Suppressor macrophage (primary cell): Measurements from ENCODE around the gene NFAM1.

Source experiments
- DNase-seq, 4 experiments: peaks; one replicate each; pipeline ENCODE4 v3.0.0-alpha.2; 2020 to 2022

NFAM1 gene

DNA sequence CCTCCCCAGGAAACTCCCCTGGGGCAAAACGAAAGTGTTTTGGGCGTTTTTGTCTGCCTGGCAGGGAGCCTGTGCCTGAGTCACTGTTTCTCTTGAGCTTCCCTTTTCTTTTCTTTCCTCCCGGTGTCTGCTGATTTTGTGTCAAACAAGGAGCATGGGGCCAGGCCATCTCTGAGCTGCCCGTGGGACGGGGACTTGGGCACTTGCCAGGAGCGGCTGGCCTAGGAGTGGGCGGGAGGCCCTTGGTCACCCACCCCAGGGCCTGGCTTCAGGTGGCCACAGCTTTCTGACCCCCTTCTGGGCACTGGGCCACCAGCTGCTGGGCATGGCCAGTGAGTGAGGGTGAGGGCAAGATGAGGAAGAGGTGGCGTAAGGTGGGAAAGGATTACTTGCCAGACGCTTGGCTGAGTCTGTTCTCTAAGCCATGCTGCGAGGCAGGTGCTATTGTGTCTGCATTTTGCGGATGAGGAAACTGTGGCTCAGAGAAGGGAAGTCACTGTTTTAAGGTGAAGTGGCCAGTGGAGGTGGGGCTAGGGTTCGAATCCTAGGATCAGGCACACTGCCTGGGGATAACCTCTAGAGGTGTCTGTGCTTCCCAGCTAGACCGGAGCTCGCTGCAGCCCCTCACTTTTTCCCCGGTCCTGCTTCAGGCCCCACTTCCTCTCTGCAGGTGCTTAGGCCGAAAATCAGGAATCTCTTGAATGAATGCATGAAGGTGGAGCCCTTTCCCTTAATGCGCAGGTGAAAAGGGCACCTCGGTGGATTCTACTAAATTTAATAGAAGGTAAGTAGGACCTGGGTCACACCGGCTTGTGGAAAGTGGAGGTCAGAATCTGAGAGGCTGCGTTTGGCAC, 7.8 kb upstream of the NFAM1 start:
- DNase-seq = peak; percentile 87 to 94 (median 92)

DNA sequence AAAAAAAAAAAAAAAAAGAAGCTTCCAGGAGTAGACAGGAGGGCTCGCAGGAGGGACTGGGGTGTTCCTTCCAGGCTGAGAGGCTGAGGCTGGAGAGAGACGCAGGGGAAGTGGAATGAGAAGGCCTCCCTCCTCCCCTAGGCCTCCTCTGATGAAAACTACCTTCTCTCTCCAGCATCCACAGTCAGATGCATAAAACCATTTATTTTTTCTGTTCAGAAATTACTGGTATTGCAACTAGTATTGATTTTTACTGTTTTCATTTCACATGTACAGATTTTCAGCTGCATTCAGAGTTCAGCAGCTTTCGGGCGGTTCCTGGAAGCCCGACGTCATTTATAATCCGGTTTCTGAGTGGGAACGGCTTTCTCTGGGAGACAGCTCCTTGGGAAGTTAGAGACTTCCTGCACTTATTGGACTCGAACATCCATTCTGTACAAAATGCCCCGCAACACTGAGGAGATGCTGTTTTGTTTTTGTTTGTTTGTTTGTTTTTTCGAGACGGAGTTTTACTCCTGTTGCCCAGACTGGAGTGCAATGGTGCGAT, 6.9 kb upstream of the NFAM1 start:
- peak in 3 of 4 experiments; percentile 30 to 47 (median 32) for DNase-seq

DNA sequence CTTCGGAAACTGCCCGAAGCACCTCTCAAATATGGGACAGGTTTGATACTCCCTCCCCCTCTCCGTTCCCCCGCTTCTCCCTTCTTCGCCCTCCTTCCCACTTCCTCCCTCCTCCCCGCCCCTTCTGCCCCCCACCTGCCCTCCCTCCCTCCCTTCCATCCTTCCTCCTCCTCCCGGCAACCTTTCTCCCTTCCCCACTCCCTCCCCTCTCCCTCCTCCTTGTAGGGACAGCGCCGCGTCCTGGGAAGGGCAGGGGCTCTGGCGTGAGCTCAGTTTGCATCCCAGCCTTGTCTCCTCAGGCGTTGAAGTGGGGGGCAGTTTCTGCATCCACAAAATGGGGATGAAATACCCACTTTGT, 6.1 kb upstream of the NFAM1 start:
- DNase-seq = no peak

DNA sequence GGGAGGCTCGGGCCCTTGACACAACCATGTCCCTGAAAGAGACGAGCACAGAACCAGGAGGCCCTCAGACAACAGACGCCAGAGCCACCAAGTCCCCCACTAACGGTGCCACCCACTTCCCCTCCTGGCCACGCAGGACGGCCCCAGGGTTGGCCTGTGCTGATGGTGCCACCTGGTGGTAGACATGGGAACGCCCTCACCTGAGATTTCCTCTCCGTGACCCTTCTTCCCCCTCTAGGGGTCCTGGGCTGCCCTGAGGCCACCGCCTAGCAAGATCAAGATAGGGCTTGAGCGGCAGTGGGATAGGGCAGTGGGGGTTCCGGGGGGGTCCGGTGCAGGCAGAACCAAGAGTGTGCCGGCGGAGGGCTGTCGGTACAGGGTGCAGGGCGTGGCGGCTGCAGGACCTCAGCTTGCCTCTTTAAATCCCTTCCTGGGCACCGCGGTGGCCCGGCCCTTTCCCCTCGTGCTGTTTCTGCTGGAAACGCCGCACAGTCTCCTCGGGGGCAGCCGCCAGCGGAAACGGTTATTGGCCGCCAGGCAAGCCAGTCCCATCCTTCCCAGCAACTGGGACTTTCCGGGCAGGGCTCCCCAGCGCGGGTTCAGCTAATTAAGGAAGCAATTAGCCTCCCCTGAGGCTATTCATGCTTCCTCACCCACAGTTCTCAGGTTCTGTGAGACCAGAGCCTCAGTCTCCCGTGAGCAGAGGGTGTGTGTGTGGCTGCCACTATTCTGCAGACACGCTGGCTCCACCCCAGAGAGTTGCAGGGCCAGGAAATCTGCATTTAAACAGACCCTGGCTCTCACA, 5.5 kb upstream of the NFAM1 start:
- DNase-seq = peak; percentile 75 to 88 (median 82)

DNA sequence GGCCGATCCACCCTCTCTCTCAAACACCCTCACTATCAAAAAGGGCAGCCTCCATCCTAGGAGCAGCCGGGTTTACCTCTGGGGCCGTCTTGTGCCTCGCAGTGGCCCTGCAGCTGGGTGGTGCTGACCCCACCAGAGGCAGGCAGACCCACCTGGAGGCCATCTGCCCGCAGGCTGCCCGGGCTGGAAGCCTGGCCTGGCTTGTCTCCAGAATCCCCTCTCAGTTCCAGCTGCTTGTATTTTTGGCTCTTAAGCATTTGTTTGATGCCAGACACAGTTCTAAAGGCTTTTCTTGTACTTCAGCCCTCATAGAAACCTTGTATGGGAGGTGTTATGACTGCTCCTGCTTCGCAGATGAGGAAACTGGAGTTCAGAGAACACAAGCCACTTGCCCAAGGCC, 4.2 kb upstream of the NFAM1 start:
- DNase-seq = no peak

DNA sequence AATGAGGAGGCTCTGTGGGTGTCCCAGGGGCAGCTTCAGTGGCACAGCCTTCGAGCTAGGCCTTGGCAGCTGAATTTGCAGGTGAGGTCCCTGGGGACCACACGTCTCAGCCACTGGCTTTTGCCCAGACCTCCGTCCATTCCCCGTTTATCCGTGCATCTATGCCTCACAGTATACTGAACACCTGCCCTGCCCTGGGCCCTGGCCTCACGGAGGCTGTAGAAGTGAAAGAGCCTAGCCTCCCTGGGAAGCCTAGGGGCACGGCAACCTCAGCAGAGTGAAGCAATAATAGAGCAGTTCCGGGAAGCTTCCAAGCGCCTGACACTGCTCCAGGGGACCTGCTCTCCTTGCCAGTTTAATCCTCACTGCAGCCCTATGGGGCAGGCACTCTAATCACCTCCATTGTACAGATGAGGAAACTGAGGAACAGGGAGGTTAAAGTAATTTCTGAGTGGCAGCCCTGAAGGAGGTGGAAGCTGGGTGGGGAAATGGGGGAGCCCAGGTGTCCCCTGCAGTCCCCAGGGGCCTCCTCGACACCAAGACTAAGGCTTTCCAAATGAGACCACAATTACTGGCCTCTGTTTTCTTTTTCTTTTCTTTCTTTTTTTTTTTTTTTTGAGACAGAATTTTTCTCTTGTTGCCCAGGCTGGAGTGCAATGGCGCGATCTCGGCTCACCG, 2.7 kb upstream of the NFAM1 start:
- DNase-seq = peak in 3 of 4 experiments; percentile 29 to 45 (median 30)

DNA sequence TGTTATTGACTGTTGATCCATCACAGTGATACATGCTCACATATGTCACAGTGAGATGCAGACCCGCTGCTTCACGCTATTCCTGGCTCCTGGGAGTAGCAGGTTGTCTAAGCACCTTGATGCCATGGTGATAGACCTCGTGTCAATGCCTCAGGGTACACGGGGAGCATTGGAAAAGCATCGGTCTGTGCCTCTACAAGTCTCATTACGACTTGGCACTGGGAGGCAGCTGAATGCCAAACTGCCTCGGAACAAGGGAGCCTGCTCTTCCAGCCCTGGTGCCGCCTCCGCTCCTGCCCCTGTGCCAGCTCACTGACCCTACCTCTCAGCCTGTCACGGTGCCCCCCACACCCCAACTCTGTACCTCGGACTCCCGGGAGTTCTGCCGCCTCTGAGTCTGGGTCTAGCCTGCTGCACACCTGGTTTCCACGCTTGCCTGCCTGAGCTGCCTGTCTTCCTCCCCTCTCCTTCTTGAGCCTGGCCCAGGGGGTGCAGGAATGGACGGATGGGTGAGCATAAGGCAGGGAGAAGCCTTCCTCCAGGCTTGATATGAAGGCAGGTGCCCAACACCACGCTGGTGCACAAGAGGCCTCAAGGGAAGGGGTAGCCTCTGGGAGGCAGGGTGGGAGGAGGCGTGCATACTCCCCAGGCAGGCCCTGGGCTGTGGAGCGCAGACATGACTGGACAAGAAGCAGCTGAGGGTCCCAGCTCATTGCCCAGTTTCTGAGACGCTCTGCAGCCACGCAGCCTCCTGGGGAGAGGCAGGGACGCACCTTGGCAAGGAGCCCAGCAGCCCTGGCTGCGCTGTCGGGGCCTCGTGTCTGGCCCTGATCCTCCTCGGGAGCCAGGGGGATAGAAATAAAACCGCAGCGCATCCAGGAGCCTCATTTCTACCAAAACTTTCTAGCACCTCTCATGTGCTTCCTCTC, 1.8 kb upstream of the NFAM1 start:
- DNase-seq = no peak

DNA sequence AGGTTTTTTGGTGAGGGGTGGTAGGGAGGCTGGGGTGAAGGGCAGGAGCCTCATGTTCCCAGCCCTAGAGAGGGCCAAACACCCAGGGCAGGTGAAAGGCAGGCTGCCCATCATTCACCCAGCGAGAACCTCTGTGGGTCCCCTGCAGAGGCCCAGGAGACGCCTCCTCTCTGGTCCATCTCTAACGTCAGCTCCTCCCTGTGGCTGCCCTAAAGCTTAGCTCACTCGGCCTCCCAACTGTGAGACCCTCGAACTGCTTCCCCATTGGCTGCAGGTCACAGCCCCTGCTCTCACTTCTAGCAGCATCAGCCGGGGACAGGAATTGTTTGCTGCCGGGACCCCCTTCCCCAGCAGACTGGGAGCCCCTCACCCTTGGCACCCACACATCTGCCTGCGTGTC, 615 bp upstream of the NFAM1 start:
- DNase-seq = no peak

DNA sequence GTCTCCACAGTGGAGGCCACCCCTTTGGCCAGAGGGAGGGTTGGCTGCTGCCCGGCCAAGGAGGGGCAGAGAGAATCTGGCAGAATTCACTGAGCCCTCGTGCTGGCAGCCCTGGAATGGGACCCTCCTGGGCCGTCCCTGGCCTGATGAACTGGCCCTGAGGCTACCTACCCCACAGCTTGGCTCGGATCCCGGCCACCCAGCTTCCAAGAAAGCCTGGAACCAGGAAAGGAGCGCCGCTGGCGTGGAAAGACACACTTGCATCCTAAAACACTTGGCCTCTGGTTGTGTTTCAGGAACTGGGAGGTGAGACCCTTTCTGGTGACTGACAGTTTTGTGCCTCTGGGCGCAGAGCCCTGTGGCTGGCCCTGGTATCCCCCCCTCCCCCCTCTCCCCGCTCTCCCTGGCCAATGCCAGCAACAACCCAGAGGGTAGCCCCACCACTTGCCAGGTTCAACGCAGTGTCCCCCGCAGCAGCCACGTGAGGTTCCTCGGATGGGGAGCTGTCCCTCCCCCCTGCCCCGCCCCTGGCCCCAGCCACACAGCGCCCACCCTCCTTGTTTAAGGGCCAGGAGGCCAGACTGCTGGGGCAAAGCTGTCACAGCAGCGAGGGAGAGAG, 693 bp downstream of the NFAM1 start:
- peak in 3 of 4 experiments; percentile 25 to 47 (median 27) for DNase-seq

DNA sequence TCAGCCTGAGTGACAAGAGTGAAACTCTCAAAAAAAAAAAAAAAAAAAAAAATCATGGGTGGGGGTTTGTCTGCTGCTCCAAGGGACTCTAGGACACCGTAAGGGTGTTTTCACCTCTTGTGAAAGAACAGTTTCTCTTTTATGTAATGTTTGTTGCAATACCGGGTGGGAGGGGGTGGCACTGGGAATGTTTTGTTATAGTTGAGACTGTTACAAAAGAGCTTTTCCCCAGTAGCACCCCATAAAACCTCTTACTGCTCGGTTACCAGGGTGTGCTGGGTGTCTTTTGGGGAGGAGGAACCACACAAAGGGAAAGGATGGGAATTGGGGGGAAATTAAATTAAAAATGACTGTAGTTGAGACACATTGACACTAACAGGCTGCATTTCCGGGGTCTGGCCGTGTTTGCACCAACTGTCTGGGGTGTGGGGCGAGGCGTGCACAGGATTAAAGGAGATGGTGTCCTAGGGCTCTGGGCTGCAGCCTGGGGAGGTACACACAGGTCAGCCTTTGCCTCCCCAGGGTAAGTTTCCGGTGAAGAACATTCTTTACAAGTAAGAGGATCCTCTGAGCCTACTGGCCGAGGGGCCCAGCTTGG, 1.6 kb downstream of the NFAM1 start:
- DNase-seq = peak; percentile 69 to 80 (median 76)

DNA sequence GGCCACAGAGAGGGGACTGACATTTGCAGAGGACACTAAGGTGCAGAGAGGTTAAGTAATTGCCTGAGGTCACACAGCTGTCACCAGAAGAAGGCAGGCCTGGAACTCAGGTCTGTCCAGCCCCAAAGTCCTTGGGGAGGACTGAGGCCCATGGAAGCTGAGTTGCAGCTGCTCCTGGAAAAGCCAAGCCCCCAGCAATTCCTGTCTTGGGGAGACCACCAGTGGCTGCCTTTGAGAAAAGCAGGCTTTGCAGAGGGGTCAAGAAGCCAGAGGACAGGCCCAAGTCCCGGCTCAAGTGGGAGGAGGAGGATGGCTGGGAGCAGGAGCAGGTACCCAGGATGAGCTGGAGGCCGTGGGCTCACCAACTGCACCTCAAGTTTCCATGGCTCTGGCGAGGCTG, 3.4 kb downstream of the NFAM1 start:
- no peak for DNase-seq

DNA sequence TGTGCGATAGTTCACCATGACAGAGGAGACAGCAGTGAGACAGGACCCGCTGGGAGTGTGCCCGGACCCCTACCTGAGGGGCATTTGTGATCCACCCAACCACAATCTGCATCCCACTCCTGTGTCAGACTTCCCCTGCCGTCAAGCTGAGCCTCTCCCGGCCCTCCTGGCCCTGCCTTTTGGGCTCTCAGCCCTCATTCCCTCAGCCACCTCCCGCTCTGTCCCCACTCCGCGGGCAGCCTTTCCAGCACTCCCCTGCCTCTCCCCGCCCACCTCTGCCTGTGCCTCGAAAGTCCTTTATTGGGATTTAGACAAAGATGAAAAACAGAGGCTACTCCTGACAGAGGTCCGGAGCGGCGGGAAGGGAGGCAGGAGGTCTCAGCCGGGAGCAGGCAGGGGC, 4.2 kb downstream of the NFAM1 start:
- DNase-seq = no peak

DNA sequence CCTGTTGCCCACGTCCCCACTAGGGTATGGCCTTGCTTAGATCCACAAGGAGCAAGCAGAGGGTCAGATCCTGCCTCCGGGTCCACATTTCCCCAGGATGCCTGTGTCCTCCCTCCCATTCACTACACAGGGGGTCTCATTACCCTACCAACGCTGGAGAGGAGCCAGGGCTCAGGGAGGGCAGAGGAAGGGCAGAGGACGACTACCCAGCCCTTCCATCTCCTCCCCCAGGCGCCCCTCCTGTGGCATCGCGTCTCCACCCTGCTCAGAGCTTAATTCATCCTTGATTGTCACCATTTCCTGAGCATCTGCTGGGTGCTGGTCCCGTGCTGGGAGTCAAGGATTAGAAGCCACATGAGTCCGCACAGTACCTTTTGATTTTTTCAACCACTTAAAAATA, 5.0 kb downstream of the NFAM1 start:
- no peak for DNase-seq

DNA sequence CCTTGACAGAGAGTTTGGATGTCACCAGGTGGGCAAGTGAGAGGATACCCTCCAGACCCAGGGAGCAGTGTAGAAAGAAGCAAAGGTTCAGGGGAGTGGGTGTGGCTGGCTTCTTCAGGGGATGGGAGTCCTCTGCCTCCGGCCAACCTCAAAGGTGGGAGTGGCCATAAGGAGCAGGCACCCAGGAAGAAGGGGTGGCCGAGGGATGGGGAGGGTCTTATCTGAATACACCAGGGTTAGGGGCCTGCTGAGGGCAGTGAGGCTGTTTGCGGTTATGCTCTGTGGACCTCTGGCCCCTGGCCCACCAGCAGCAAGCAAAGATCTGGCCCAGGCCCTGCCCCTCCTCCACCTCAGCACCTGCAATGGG, 6.2 kb downstream of the NFAM1 start:
- no peak for DNase-seq

DNA sequence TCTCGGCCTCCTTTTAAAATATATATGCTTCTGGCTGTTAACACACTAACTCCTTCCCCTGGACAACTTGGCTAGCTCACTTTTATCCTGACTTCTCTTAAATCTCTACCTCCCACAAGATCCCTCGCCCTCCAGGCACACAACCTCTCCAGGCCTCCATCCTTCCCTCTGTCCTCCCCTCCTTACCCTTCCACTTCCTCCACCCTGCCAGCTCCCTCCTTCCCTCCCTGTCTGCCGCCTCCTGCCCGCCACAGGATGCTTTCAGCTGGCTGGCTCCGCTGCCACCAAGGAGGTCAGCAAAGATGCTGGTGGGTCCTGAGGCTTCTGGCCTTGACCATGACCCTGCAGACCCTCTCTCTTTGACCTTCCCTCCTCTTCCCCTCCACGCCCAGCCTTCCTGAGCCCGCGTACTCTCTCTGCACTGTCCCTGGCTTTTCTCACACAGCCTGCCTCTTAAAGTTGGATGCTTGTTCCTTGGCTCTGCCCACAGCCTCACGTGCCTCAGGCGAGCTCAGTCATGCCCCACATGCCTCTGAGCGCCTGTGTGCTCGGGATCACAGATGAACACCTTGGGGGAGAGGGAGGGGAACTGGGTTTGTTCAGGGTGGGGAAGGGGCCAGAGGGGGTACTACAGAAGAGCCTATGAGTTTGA, 6.7 kb downstream of the NFAM1 start:
- no peak for DNase-seq

DNA sequence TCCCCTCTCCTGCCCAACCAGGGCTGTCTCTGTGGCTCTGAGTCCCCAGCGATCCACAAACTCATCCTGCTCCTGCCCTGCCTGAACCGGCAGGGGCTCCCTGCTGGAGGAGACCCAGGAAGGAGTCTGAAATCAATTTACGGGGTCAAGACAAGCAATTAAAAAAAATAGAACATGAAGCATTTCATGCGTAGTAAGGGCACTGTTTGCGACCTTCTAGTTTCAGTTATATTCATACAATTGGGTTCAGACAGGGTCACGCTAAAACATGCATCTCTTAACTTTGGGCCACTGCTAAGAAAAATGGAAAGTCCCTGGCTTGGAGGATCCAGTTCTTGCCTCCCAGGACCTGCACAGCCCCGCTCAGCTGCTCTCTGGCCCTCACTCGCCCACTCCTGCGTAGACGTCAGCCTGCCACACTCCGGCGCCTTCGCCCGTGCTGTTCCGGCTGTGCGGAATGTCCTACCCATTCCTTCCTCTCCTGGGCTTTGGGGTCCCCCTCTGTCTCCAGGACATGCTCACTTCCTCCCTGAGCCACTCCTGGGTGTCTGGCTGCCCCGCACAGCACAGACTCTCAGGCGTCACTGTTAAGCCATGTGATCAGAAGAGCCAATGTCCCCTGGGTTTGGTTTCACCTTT, 12.8 kb downstream of the NFAM1 start:
- DNase-seq = peak; percentile 39 to 74 (median 64)

DNA sequence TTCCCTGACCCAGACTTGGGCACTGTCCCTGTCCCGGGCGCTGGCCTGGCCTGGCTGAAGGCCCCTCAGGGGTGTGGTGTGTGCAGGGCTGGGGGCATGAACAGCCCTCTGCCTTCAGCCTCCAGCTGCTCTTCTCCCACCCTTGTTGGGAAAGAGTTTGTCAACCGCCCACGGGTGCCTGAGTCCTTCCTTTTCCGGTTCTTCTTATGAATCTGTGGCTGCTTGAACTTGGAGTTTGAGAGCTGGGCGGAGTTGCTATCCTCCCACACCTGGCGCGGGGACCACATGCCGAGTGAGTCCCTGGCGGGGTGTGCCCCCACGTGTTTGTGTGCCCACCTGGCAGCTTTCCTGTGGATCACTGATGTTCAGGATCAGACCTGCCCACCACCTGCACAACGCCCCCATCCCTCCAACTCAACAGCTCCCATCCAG, 13.4 kb downstream of the NFAM1 start:
- DNase-seq = peak; percentile 80 to 90 (median 89)

DNA sequence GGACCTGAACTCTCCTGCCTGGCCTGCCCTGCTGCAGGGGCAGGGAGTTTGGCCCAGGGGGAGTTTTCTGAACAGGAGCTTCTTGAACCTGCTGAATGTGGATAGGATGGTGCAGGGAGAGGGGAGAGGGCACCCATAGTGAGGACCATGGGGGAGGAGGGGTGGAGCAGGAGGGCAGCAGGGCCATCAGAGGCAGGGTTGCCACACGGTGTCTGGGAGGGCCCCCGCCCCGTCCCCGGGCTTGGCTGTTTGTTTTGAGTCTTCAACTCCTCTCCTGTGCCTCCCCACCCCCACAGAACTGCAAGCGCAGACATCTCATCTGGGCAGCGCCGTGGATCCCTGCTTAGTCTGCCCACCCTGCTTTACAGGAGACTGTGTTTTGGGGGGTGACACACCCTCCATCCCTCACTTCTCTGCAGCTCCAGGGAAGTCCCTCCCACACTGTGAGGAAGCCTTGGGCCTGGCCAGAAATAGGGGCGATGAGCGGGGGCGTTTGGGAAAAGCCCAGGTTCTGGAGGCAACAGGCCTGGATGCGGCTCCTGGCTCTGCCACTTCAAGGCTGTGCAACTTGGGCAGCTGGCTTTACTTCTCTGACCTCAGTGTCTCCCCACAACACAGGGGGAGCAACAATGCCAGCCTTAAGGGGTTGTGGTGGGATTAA, 14.4 kb downstream of the NFAM1 start:
- peak in 3 of 4 experiments; percentile 25 to 48 (median 31) for DNase-seq

DNA sequence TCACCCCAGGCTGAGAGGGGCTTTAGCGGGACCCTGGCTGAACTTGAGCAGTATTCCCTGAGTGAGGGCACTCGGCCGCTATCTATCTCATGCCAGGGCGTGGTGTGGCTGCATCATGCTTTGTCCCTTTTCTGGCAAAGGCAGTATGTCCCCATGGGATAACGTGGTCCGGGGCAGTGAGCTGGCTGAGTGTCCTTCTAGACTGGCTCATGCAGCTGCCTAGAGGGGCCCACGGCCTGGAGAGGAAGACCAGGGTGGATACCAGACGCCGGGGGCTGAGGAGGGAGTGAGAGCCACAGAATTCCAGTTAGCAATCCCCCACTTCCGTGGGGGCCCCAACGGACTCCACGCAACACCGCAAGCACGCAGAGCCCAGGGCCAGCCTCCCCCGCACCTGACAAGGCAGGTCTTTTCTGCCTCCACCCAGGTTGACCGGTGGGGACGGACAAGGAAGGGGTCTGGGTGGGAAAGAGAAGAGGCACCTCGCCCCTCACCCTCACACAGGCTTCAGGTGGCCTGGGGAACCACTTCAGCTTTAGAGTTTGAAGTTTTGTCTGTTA, 15.5 kb downstream of the NFAM1 start:
- no peak for DNase-seq
